Left ventricle myocardium inferior (tissue), 1 donor: ENCODE measurements around the gene TIAM2. TPM values are rescaled to one million over a fixed set of nuclear protein-coding genes. Genes with fewer than 3 reads are reported as not detected.
"Not testable (repeated sequence)": the region's sequence is repeated elsewhere in the genome, so short reads cannot be mapped to it uniquely, and the experiment has no call there.

ENCODE experiments used
- DNase-seq: peaks from one replicate; pipeline ENCODE4 v3.0.0-alpha.2; 2020
- H3K27ac ChIP-seq: fragments of 200-600 bp; replicated peaks from 2 replicates; pipeline ENCODE4 v1.8.0; 2021
- H3K27me3 ChIP-seq: fragments of 200-600 bp; 2 replicates; pipeline ENCODE4 v1.8.0; 2021; ENCODE audit warnings: low read depth
- H3K36me3 ChIP-seq: fragments of 200-600 bp; 2 replicates; pipeline ENCODE4 v1.8.0; 2021
- H3K4me1 ChIP-seq: fragments of 200-600 bp; 2 replicates; pipeline ENCODE4 v1.8.0; 2021
- H3K4me3 ChIP-seq: fragments of 200-600 bp; 2 replicates; pipeline ENCODE4 v1.8.0; 2021; ENCODE audit warnings: mild to moderate bottlenecking, moderate library complexity
- H3K9me3 ChIP-seq: fragments of 200-600 bp; replicated peaks from 2 replicates; pipeline ENCODE4 v1.8.0; 2021
- CTCF ChIP-seq: fragments of 200-600 bp; IDR thresholded peaks from 2 replicates; pipeline ENCODE4 v1.8.0; 2021; ENCODE audit warnings: antibody characterized with exemption, mild to moderate bottlenecking, borderline replicate concordance
- intact Hi-C: fragments of 100-400 bp; cut with micrococcal nuclease; formaldehyde crosslinking; loops from one replicate; pipeline ENCODE4 v1.11.0; 2022
- total RNA-seq: library from RNA; stranded (reverse); fragmentation: NEBNext Ultra II Directional; extraction: Animal tissue kit (Norgen Biotek cat#: 25700); gene quantifications from one replicate; pipeline ENCODE4 v1.2.1, GENCODE V29; 2021
- donor health status: DM: no; HTN: yes; CAD: no; lungs with severe emphysema.

Gene TIAM2
- total RNA-seq, 1 donor from 2014 or later = 12.0 TPM

DNA sequence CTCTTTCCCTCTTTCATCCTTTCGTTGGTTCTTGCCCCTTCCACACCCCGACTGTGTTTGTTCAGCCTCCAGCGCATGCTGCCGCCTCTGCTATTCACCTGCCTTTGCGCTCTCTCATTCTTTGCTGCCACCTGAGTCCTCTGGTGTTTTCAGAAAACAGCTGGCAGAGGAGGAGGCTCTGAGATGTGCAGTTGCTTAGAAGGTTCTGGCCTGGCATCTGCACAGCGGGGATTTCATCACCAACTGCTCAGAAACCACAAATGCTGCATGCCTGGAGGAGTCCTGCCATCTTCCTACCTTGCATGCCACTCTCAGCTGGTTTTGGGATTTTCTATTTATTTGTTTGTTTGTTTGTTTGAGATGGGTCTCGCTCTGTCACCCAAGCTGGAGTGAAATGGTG lies 229.5 kb downstream of the TIAM2 start:
- Histone ChIP-seq H3K27ac (no peak overlapping the region), H3K4me3 (no peak overlapping the region), H3K9me3 (no peaks in the 10 kb centered on the region), H3K4me1 (no peaks in the 10 kb centered on the region), H3K27me3 (no peaks in the 10 kb centered on the region), H3K36me3 (no peaks in the 10 kb centered on the region)
- intact Hi-C loops = no loop called here
- no peak for TF ChIP-seq CTCF
- no peak for DNase-seq

- Histone ChIP-seq H3K27ac (no peak overlapping the region), H3K27me3 (no peaks in the 10 kb centered on the region), H3K9me3 (no peaks in the 10 kb centered on the region), H3K36me3 (no peaks in the 10 kb centered on the region), H3K4me1 (no peaks in the 10 kb centered on the region), H3K4me3 (no peak overlapping the region)
- intact Hi-C loops = no loop called here
- DNase-seq = no peak
- no peak for TF ChIP-seq CTCF
Measured at GRCh38 chr6:155227046-155227445, 231.9 kb downstream of the TIAM2 start.

DNA sequence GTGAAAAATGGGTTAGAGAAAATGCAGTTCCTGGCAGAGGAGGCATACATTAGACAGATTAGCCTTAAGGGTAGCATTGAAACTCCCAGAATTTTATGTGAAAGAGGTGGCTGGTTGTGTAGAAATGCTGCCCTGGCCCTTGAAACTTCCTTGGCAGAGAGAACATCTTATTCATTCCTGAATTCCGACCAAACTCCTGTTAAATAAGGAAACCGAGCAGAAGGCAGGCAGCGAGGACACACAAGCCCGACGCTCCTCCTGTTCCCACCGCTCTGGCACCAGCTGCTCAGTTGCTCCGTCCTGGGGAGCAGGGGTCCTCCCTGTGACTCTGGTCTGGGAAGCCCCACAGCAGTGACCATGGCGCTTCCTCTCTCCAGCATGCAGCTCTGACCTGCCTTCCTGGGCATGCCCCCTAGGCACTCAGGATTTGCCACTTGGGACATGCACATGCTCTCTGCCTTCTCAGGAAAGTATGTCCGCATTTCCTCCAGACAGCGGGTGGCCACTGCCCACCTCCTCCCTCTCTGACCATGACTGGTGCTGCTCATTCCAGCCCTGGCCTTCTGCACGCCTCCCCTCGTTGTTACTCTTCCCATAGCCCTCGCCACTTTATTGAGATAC lies 233.5 kb downstream of the TIAM2 start:
- no peak for TF ChIP-seq CTCF
- DNase-seq = no peak
- Histone ChIP-seq H3K27me3 (no peaks in the 10 kb centered on the region), H3K4me1 (no peaks in the 10 kb centered on the region), H3K36me3 (no peaks in the 10 kb centered on the region), H3K4me3 (no peak overlapping the region), H3K27ac (no peak overlapping the region), H3K9me3 (no peaks in the 10 kb centered on the region)
- intact Hi-C loops = no loop called here

DNA sequence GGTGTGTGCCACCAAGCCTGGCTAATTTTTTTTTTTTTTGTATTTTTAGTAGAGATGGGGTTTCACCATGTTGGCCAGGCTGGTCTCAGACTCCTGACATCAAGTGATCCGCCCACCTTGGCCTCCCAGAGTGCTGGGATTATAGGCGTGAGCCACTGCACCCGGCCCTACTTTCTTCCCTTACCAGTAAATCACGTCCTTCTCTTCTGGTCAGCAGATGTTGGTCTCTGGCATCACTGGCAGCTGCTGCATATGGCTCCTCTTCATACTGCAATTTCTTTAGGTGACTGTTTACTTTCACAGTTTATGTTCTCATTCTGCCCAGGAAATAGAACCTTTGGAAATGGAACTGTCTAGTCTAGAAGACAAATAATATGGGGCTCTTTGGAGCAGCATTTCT lies 235.9 kb downstream of the TIAM2 start:
- DNase-seq, H3K9me3 ChIP-seq, H3K36me3 ChIP-seq, H3K4me1 ChIP-seq, H3K4me3 ChIP-seq, H3K27me3 ChIP-seq, intact Hi-C loops, H3K27ac ChIP-seq: not testable (repeated sequence)

DNA sequence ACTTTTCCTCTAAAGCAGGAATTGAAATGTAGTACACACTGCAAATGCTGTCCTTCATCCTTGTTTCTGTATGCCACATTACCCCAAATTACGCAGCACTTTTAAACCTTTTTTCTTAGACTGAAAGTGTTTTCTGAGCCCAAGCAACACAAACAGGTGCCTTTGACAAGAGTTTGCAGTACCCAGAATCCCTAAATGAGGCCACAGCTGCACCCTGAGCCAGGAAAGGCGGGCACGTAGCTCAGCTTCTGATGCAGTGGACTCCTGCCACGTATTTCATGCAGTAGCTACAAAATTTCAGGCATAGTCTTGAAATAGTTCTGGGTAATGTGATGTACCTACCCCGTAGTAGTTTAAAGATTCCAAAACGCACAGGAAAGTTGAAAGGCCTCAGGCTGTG lies 237.7 kb downstream of the TIAM2 start:
- H3K27me3 ChIP-seq = no peaks in the 10 kb centered on the region
- no peak for DNase-seq
- no peak overlapping the region for H3K4me3 ChIP-seq
- no peaks in the 10 kb centered on the region for H3K36me3 ChIP-seq
- intact Hi-C loops = no loop called here
- no peak for TF ChIP-seq CTCF
- no peak overlapping the region for H3K27ac ChIP-seq
- H3K4me1 ChIP-seq = no peaks in the 10 kb centered on the region
- no peaks in the 10 kb centered on the region for H3K9me3 ChIP-seq

DNA sequence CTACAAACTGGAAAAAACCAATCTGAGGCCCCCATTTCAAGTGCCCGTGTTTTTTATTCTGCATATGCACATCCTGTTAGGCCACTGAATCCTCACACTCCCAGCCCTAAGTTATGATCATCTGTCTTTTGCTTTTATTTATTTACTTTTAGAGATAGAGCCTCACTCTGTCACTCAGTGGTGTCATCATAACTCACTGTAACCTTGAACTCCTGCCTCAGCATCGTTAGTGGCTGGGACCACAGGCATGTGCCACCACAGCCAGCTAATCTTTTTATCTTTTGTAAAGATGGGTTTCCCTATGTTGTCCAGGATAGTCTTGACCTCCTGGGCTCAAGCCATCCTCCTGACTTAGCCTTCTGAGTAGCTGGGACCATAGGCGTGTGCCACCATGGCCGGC lies 239.1 kb downstream of the TIAM2 start:
- H3K27ac ChIP-seq = no peak overlapping the region
- no peaks in the 10 kb centered on the region for H3K36me3 ChIP-seq
- no peak for DNase-seq
- intact Hi-C loops = no loop called here
- TF ChIP-seq CTCF = no peak
- H3K4me3 ChIP-seq = no peak overlapping the region
- H3K4me1 ChIP-seq = no peaks in the 10 kb centered on the region
- no peaks in the 10 kb centered on the region for H3K27me3 ChIP-seq
- no peaks in the 10 kb centered on the region for H3K9me3 ChIP-seq
